ENCODE data around the gene SSTR3.

The SSTR3 gene

GRCh38 chr22:37163575-37164504 lies 48.4 kb downstream of the SSTR3 start:
- peak; percentile 35 for DNase-seq

GRCh38 chr22:37163096-37163489 lies 49.2 kb downstream of the SSTR3 start:
- DNase-seq = no peak

GRCh38 chr22:37162221-37163095 lies 49.8 kb downstream of the SSTR3 start:
- no peak for DNase-seq

- DNase-seq = no peak
Measured at GRCh38 chr22:37161443-37161842, 50.8 kb downstream of the SSTR3 start.

- no peak for DNase-seq
Measured at GRCh38 chr22:37160027-37160426, 52.2 kb downstream of the SSTR3 start.

- no peak for DNase-seq
Measured at GRCh38 chr22:37158963-37159290, 53.4 kb downstream of the SSTR3 start.

- DNase-seq = no peak
Measured at GRCh38 chr22:37157516-37158285, 54.6 kb downstream of the SSTR3 start.

GRCh38 chr22:37156686-37157435 lies 55.4 kb downstream of the SSTR3 start:
- DNase-seq = no peak

GRCh38 chr22:37155971-37156370 lies 56.3 kb downstream of the SSTR3 start:
- no peak for DNase-seq

- DNase-seq = no peak
Measured at GRCh38 chr22:37154925-37155712, 57.2 kb downstream of the SSTR3 start.

All from activated gamma-delta T cell (primary cell).